Measurements from ENCODE around the gene EFHD1.

The EFHD1 gene

DNA sequence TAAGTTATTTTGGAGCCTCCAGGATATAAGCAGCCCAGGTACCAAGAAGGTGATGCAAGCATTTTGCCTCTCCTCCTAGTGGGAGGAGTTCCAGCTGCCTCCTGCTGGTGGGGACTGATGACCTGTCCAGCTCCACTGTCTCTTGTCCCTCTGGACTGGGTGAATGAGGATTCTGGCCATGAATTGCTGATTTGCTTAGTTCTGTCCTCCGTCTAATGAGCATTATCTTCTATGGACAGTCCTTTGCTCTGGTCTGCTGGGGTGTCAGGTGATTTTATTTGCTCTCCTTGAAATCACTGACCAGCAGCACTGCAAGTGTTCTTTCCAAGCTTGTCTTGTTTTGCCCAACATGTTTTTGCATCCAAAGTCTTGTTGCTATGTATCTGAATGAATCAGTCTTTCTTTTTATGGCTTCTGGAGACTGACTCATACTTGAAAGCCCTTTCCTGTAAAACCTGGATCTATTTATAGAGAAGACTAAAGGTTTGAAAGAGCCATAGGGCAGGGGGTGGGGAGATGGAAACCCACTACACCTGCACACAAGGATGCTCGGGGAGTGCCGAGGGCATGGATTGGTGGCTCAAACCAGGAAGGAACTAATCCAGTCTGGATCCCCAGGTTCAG is 40.5 kb upstream of the EFHD1 start:
- TF ChIP-seq, protein P1, sequence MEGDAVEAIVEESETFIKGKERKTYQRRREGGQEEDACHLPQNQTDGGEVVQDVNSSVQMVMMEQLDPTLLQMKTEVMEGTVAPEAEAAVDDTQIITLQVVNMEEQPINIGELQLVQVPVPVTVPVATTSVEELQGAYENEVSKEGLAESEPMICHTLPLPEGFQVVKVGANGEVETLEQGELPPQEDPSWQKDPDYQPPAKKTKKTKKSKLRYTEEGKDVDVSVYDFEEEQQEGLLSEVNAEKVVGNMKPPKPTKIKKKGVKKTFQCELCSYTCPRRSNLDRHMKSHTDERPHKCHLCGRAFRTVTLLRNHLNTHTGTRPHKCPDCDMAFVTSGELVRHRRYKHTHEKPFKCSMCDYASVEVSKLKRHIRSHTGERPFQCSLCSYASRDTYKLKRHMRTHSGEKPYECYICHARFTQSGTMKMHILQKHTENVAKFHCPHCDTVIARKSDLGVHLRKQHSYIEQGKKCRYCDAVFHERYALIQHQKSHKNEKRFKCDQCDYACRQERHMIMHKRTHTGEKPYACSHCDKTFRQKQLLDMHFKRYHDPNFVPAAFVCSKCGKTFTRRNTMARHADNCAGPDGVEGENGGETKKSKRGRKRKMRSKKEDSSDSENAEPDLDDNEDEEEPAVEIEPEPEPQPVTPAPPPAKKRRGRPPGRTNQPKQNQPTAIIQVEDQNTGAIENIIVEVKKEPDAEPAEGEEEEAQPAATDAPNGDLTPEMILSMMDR (conservative IDR thresholded peaks at IDR 0.05; ENCODE audit: low read depth, low read length): peak; percentile 35
- peak; percentile 66 for DNase-seq (ENCODE audit: low read depth)
- no peak overlapping the region for H3K4me3 ChIP-seq (ENCODE audit: low read length)

DNA sequence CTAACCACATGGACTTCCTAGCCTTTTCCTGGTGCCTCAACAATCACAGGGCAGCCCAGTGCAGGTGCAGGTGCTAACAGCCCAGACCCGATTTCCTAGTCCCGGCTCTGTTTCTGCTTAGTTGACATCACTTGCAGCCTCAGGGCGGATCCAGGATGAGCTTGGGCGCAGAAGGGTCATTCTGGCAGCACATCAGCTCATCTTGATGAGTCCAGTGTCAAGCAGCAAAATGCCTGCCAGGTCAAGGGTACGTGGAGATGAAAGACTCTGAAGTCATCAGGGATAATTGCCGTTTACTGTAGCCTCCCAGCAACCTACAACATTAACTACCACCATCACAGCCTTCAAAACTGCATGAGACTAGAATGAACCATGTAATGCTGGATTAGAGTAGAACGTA is 39.4 kb upstream of the EFHD1 start:
- DNase-seq (ENCODE audit: low read depth): no peak
- TF ChIP-seq, protein P1 (conservative IDR thresholded peaks at IDR 0.05; ENCODE audit: low read depth, low read length): no peak
- H3K4me3 ChIP-seq (ENCODE audit: low read length): no peak overlapping the region

- TF ChIP-seq, protein P1 (conservative IDR thresholded peaks at IDR 0.05; ENCODE audit: low read depth, low read length): no peak
- no peak overlapping the region for H3K4me3 ChIP-seq (ENCODE audit: low read length)
- no peak for DNase-seq (ENCODE audit: low read depth)
Observed at GRCh38 chr2:232597362-232598079, 35.9 kb upstream of the EFHD1 start.

- TF ChIP-seq, protein P1 (conservative IDR thresholded peaks at IDR 0.05; ENCODE audit: low read depth, low read length): no peak
Observed at GRCh38 chr2:232598293-232598692, 35.1 kb upstream of the EFHD1 start.

GRCh38 chr2:232600053-232600773 is 33.2 kb upstream of the EFHD1 start:
- H3K4me3 ChIP-seq (ENCODE audit: low read length): no peak overlapping the region
- TF ChIP-seq, protein P1 (conservative IDR thresholded peaks at IDR 0.05; ENCODE audit: low read depth, low read length): no peak
- DNase-seq (ENCODE audit: low read depth): no peak

More at GRCh38 chr2:232598293-232598692, 35.1 kb upstream of the EFHD1 start:
- no peak overlapping the region for H3K4me3 ChIP-seq (ENCODE audit: low read length)
- DNase-seq (ENCODE audit: low read depth): no peak

GRCh38 chr2:232603283-232603682 is 30.1 kb upstream of the EFHD1 start:
- H3K4me3 ChIP-seq (ENCODE audit: low read length): no peak overlapping the region
- TF ChIP-seq, protein P1 (conservative IDR thresholded peaks at IDR 0.05; ENCODE audit: low read depth, low read length): no peak
- DNase-seq (ENCODE audit: low read depth): no peak

All from retinal pigment epithelial cell (primary cell).